Thymus (tissue), 11 donors: Measurements from ENCODE around the gene SERP2. TPM values are rescaled to one million over a fixed set of nuclear protein-coding genes. Genes with fewer than 3 reads are reported as not detected.

Source experiments
- DNase-seq, 9 donors: peaks; one replicate each; pipeline ENCODE4 v3.0.0-alpha.2; 2013; ENCODE audit warnings: low spot score in 9 of 9, low read depth in 6 of 9, missing footprints in 1 of 9
- H3K27ac ChIP-seq, 2 donors: one replicate each; pipeline ENCODE4 v1.5.1; 2013; ENCODE audit warnings: control low read depth in 1 of 2, low read depth in 1 of 2, low read length in 1 of 2, mild to moderate bottlenecking in 1 of 2, moderate library complexity in 1 of 2
- H3K27me3 ChIP-seq, 2 donors: one replicate each; pipeline ENCODE4 v1.5.1; 2013; ENCODE audit warnings: low read length in 1 of 2; ENCODE audit not compliant: control insufficient read depth in 2 of 2, insufficient read depth in 1 of 2
- H3K36me3 ChIP-seq, 2 donors: one replicate each; pipeline ENCODE4 v1.5.1; 2013; ENCODE audit warnings: low read length in 1 of 2, mild to moderate bottlenecking in 1 of 2, moderate library complexity in 1 of 2; ENCODE audit not compliant: control insufficient read depth in 2 of 2, insufficient read depth in 2 of 2
- H3K4me1 ChIP-seq, 2 donors: one replicate each; pipeline ENCODE4 v1.5.1; 2013; ENCODE audit warnings: low read length in 2 of 2; ENCODE audit not compliant: control insufficient read depth in 2 of 2, insufficient read depth in 2 of 2
- H3K4me3 ChIP-seq, 2 donors: one replicate each; pipeline ENCODE4 v1.5.1; 2013; ENCODE audit warnings: low read length in 2 of 2, control low read depth in 1 of 2, mild to moderate bottlenecking in 1 of 2
- H3K9me3 ChIP-seq, 2 donors: one replicate each; pipeline ENCODE4 v1.5.1; 2013; ENCODE audit warnings: low read length in 1 of 2, mild to moderate bottlenecking in 1 of 2; ENCODE audit not compliant: control insufficient read depth in 2 of 2, insufficient read depth in 1 of 2
- WGBS: extraction: QIAGEN DNeasy Blood & Tissue Kit; methylation state at CpG from one replicate; pipeline ENCODE4 v1.1.7; 2013; 5-methylcytosine and 5-hydroxymethylcytosine counted together
- polyA plus RNA-seq: library from polyadenylated mRNA; stranded (reverse); fragments of 200-250 nt; gene quantifications from one replicate; pipeline ENCODE4 v1.2.3, GENCODE V29; 2013
- total RNA-seq: library from RNA; stranded (reverse); fragments of 120-200 nt; gene quantifications from one replicate; pipeline ENCODE4 v1.2.4, GENCODE V29; 2013
- donor health status: healthy.

SERP2 gene
- total and polyA plus RNA-seq, 2 donors = 5.5 to 9.4 TPM

GRCh38 chr13:44389060-44389666 is 15.5 kb downstream of the SERP2 start:
- Histone ChIP-seq H3K4me1 (peaks cover 9 to 45% of the 10 kb centered on the region in 2 donors), H3K27me3 (no peaks in the 10 kb centered on the region), H3K4me3 (no peak overlapping the region), H3K27ac (no peak overlapping the region), H3K36me3 (no peaks in the 10 kb centered on the region), H3K9me3 (no peaks in the 10 kb centered on the region)
- DNase-seq = no peak
- 59% methylated on average over 4 of the region's 4 CpGs for WGBS

- H3K27me3 ChIP-seq = no peaks in the 10 kb centered on the region
- no peaks in the 10 kb centered on the region for H3K9me3 ChIP-seq
- no peak for DNase-seq
- H3K4me1 ChIP-seq = peaks cover 9 to 43% of the 10 kb centered on the region in 2 donors
- WGBS = 98% methylated on average over 1 of the region's 1 CpG
- no peak overlapping the region for H3K4me3 ChIP-seq
- no peak overlapping the region for H3K27ac ChIP-seq
- no peaks in the 10 kb centered on the region for H3K36me3 ChIP-seq
Observed at GRCh38 chr13:44389876-44390275, 16.3 kb downstream of the SERP2 start.

- 26% methylated on average over 8 of the region's 8 CpGs for WGBS
- no peak overlapping the region for H3K27ac ChIP-seq
- H3K4me1 ChIP-seq = peaks cover 9 to 26% of the 10 kb centered on the region in 2 donors
- DNase-seq = no peak
- no peaks in the 10 kb centered on the region for H3K27me3 ChIP-seq
- no peak overlapping the region for H3K4me3 ChIP-seq
- H3K36me3 ChIP-seq = no peaks in the 10 kb centered on the region
- H3K9me3 ChIP-seq = no peaks in the 10 kb centered on the region
Observed at GRCh38 chr13:44393391-44393790, 19.8 kb downstream of the SERP2 start.

- DNase-seq = no peak
- H3K27ac ChIP-seq = no peak overlapping the region
- no peaks in the 10 kb centered on the region for H3K9me3 ChIP-seq
- H3K27me3 ChIP-seq = no peaks in the 10 kb centered on the region
- no peaks in the 10 kb centered on the region for H3K36me3 ChIP-seq
- peaks cover 5 to 15% of the 10 kb centered on the region in 2 donors for H3K4me1 ChIP-seq
- H3K4me3 ChIP-seq = no peak overlapping the region
Observed at GRCh38 chr13:44394658-44395057, 21.0 kb downstream of the SERP2 start.

- no peaks in the 10 kb centered on the region for H3K9me3 ChIP-seq
- DNase-seq = no peak
- H3K4me1 ChIP-seq = peaks cover 5 to 19% of the 10 kb centered on the region in 2 donors
- no peak overlapping the region for H3K27ac ChIP-seq
- H3K4me3 ChIP-seq = no peak overlapping the region
- no peaks in the 10 kb centered on the region for H3K36me3 ChIP-seq
- WGBS = 97% methylated on average over 8 of the region's 8 CpGs
- H3K27me3 ChIP-seq = no peaks in the 10 kb centered on the region
Observed at GRCh38 chr13:44395976-44396694, 22.5 kb downstream of the SERP2 start.

- Histone ChIP-seq H3K9me3 (no peaks in the 10 kb centered on the region), H3K4me1 (peaks cover 5 to 19% of the 10 kb centered on the region in 2 donors), H3K27ac (peak overlapping the region in 1 of 2 donors; percentile 21), H3K27me3 (no peaks in the 10 kb centered on the region), H3K4me3 (no peak overlapping the region), H3K36me3 (no peaks in the 10 kb centered on the region)
- 95% methylated on average over 26 of the region's 26 CpGs for WGBS
- DNase-seq = no peak
Observed at GRCh38 chr13:44396701-44397580, 23.3 kb downstream of the SERP2 start.

GRCh38 chr13:44397766-44398223 is 24.2 kb downstream of the SERP2 start:
- Histone ChIP-seq H3K27me3 (no peaks in the 10 kb centered on the region), H3K9me3 (no peaks in the 10 kb centered on the region), H3K27ac (no peak overlapping the region), H3K4me3 (no peak overlapping the region), H3K36me3 (no peaks in the 10 kb centered on the region), H3K4me1 (peaks cover 5 to 24% of the 10 kb centered on the region in 2 donors)
- no peak for DNase-seq
- 96% methylated on average over 3 of the region's 3 CpGs for WGBS

- WGBS = 94% methylated on average over 3 of the region's 3 CpGs
- no peaks in the 10 kb centered on the region for H3K36me3 ChIP-seq
- DNase-seq = no peak
- H3K27me3 ChIP-seq = no peaks in the 10 kb centered on the region
- H3K4me3 ChIP-seq = no peak overlapping the region
- peaks cover 0 to 20% of the 10 kb centered on the region in 2 donors for H3K4me1 ChIP-seq
- H3K27ac ChIP-seq = no peak overlapping the region
- no peaks in the 10 kb centered on the region for H3K9me3 ChIP-seq
Observed at GRCh38 chr13:44398606-44399005, 25.0 kb downstream of the SERP2 start.

GRCh38 chr13:44399074-44399473 is 25.4 kb downstream of the SERP2 start:
- no peak for DNase-seq
- Histone ChIP-seq H3K27ac (no peak overlapping the region), H3K36me3 (no peaks in the 10 kb centered on the region), H3K4me3 (no peak overlapping the region), H3K4me1 (peaks cover 0 to 24% of the 10 kb centered on the region in 2 donors), H3K27me3 (no peaks in the 10 kb centered on the region), H3K9me3 (no peaks in the 10 kb centered on the region)
- 94% methylated on average over 3 of the region's 3 CpGs for WGBS
